ENCODE data around the gene AADAC. TPM values are rescaled to one million over a fixed set of nuclear protein-coding genes. Genes with fewer than 3 reads are reported as not detected.
"Not testable (repeated sequence)": the region's sequence is repeated elsewhere in the genome, so short reads cannot be mapped to it uniquely, and the experiment has no call there.

The AADAC gene
- not detected for total RNA-seq

DNA sequence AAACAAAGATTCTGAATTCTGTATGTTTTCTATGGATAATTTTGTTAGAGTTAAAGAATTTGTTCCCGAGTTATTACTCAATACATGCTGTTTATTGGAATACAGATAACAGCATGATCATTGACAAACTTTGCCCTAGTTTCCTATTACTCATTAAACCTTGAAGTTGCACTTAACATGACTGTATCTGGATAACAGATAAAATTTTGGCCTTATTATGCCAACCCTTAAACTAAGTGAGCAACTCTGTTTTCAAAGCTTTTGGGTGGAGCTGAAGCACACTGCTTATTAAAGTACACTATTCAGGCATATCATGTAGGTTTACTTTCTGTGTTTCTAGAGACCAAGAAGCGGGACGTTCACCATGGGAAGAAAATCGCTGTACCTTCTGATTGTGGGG lies at the start of gene AADAC:
Gene AADAC (plus strand): TSS at position 318 of the 400 bp plus-strand sequence. CDS start 47 bp downstream, at position 365.
- Histone ChIP-seq H3K9me3 (no peaks in the 10 kb centered on the region), H3K4me1 (replicated peaks) (no peaks in the 10 kb centered on the region), H3K4me3 (no peak within 1 kb of the TSS), H3K27ac (no peak within 1 kb of the TSS), H3K36me3 (no peaks in the 10 kb centered on the region), H3K27me3 (replicated peaks; ENCODE audit: insufficient read depth) (no peaks in the 10 kb centered on the region)
- no peak for DNase-seq (ENCODE audit: low spot score)
- 96% methylated on average over 4 of the region's 4 CpGs for WGBS
- TF ChIP-seq POLR2A (IDR thresholded peaks at IDR 0.05) (no peak), POLR2AphosphoS5 (IDR thresholded peaks at IDR 0.05) (no peak)
- TF ChIP-seq, protein P1, sequence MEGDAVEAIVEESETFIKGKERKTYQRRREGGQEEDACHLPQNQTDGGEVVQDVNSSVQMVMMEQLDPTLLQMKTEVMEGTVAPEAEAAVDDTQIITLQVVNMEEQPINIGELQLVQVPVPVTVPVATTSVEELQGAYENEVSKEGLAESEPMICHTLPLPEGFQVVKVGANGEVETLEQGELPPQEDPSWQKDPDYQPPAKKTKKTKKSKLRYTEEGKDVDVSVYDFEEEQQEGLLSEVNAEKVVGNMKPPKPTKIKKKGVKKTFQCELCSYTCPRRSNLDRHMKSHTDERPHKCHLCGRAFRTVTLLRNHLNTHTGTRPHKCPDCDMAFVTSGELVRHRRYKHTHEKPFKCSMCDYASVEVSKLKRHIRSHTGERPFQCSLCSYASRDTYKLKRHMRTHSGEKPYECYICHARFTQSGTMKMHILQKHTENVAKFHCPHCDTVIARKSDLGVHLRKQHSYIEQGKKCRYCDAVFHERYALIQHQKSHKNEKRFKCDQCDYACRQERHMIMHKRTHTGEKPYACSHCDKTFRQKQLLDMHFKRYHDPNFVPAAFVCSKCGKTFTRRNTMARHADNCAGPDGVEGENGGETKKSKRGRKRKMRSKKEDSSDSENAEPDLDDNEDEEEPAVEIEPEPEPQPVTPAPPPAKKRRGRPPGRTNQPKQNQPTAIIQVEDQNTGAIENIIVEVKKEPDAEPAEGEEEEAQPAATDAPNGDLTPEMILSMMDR (IDR thresholded peaks at IDR 0.05), result no peak
- intact Hi-C loops (cut with DNase I), result no loop called here

GRCh38 chr3:151764699-151765098 lies 49.2 kb upstream of the AADAC start:
- 96% methylated on average over 1 of the region's 1 CpG for WGBS
- H3K4me3 ChIP-seq; intact Hi-C loops (cut with DNase I); H3K27ac ChIP-seq; H3K27me3 ChIP-seq (replicated peaks; ENCODE audit: insufficient read depth); DNase-seq (ENCODE audit: low spot score); H3K9me3 ChIP-seq; H3K4me1 ChIP-seq (replicated peaks); H3K36me3 ChIP-seq: not testable (repeated sequence)

GRCh38 chr3:151765685-151766084 lies 48.2 kb upstream of the AADAC start:
- H3K27me3 ChIP-seq (replicated peaks; ENCODE audit: insufficient read depth), result no peaks in the 10 kb centered on the region
- H3K9me3 ChIP-seq, result no peaks in the 10 kb centered on the region
- TF ChIP-seq, protein P1 (IDR thresholded peaks at IDR 0.05), result no peak
- TF ChIP-seq POLR2AphosphoS5 (IDR thresholded peaks at IDR 0.05) (no peak), POLR2A (IDR thresholded peaks at IDR 0.05) (no peak)
- no peak for DNase-seq (ENCODE audit: low spot score)
- H3K4me1 ChIP-seq (replicated peaks), result no peaks in the 10 kb centered on the region
- H3K4me3 ChIP-seq, result no peak overlapping the region
- H3K27ac ChIP-seq, result no peak overlapping the region
- intact Hi-C loops (cut with DNase I), result no loop called here
- H3K36me3 ChIP-seq, result no peaks in the 10 kb centered on the region

DNA sequence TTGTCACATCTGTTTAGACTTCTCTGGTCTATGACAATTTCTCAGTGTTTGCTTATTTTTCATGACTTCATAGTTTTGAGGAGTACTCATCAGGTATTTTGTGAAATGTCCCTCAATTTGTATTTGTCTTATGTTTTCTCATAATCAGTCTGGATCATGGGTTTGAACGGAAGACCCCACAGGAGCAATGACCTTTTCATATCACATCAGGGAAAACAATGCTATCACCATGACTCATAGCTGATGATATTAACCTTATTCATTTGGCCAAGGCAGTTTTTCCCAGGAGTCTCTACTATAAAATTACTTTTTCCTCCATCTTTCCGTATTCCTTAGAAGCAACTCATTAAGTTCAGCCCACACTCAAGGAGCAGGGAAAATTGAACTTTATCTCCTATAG lies 47.5 kb upstream of the AADAC start:
- no peak for DNase-seq (ENCODE audit: low spot score)
- Histone ChIP-seq H3K27ac (no peak overlapping the region), H3K27me3 (replicated peaks; ENCODE audit: insufficient read depth) (no peaks in the 10 kb centered on the region), H3K4me3 (no peak overlapping the region), H3K9me3 (no peaks in the 10 kb centered on the region), H3K36me3 (no peaks in the 10 kb centered on the region), H3K4me1 (replicated peaks) (no peaks in the 10 kb centered on the region)
- intact Hi-C loops (cut with DNase I), result no loop called here
- 95% methylated on average over 2 of the region's 2 CpGs for WGBS
- TF ChIP-seq POLR2AphosphoS5 (IDR thresholded peaks at IDR 0.05) (no peak), POLR2A (IDR thresholded peaks at IDR 0.05) (no peak)
- TF ChIP-seq, protein P1 (IDR thresholded peaks at IDR 0.05), result no peak

DNA sequence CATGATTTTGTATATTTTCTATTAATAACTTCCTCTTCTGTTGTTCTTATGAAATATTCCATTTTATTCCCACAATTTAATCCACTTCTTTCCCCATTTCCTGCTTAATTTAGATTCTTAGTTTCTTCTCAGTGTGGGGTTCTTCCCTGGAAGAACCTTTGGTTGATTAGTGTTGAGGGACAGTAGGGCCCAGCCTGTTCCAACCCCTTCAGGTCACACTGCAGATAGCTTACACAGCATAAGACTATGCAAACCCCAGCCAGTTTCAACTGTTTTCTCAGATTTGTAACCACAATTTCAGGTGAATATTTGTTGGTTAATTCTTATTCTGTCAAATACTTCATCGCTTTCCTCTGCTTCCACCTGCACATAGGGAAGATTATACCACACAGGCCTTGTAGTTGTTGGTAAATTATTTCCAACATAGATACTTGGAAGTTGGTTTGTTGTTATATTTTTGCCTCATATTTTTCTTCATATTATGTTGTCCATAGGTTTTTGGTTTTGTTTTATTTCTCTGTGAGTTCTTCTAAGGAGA lies 45.5 kb upstream of the AADAC start:
- DNase-seq (ENCODE audit: low spot score), result no peak
- TF ChIP-seq, protein P1 (IDR thresholded peaks at IDR 0.05), result no peak
- TF ChIP-seq POLR2A (IDR thresholded peaks at IDR 0.05), result no peak
- TF ChIP-seq POLR2AphosphoS5 (IDR thresholded peaks at IDR 0.05), result no peak
- Histone ChIP-seq H3K36me3 (no peaks in the 10 kb centered on the region), H3K4me1 (replicated peaks) (no peaks in the 10 kb centered on the region), H3K27me3 (replicated peaks; ENCODE audit: insufficient read depth) (no peaks in the 10 kb centered on the region), H3K9me3 (no peaks in the 10 kb centered on the region), H3K27ac (no peak overlapping the region), H3K4me3 (no peak overlapping the region)
- 100% methylated on average over 1 of the region's 1 CpG for WGBS
- intact Hi-C loops (cut with DNase I), result no loop called here
